GM21423 (cell line): Measurements from ENCODE around the gene SOD1.

Experiments used
- ATAC-seq: cut with Tn5 transposase; IDR thresholded peaks from one replicate; pipeline ENCODE4 v1.9.1; 2021; ENCODE audit warnings: mild to moderate bottlenecking, moderate library complexity; ENCODE audit not compliant: unreplicated experiment

The SOD1 gene

GRCh38 chr21:31678478-31678877, 19.0 kb downstream of the SOD1 start:
- no peak for ATAC-seq

- no peak for ATAC-seq
Measured at GRCh38 chr21:31682620-31683019, 23.1 kb downstream of the SOD1 start.

- ATAC-seq = no peak
Measured at GRCh38 chr21:31683029-31683428, 23.5 kb downstream of the SOD1 start.

- no peak for ATAC-seq
Measured at GRCh38 chr21:31684918-31685317, 25.4 kb downstream of the SOD1 start.

DNA sequence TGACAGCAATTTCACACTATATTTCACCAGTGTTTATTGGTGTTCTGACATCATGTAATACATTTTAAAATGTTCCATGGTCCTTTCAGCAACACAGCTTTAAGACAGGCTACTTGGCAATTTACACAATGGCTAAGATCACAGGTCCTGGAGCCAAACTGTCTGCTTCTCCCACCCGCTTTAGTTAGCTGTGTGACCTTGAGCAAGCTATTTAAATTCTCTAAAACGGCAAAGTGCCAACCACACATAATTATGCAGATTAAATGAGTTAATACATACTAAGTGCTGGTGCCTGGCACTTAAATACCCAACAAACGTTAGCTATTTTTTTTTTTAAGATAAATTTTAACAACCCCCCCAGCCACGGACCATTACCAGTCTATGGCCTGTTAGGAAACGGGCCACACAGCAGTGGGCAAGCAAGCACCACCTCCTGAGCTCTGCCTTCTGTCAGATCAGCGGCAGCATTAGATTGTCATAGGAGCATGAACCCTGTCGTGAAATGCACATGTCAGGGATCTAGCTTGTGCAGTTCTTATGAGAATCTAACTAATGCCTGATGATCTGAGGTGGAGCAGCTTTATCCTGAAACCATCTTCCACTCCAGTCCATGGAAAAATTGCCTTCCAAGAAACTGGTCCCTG, 26.9 kb downstream of the SOD1 start:
- no peak for ATAC-seq

DNA sequence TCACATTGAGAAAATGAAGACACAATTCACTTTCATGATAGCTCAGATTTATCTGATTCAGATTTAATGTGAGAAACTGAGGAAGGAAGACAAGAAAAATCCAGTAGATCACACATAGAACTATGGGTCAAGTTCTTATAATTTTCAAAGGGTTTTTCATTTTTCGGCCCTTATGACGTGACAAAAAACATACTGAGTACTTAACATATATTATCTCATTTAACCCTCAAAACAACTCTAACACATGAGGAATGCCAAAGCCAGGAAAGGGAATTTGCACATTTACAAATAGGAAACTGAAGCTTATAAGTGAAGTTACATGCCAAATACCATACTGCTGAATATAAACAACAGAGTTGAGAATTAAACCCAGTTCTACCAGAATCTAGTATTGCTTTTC, 27.6 kb downstream of the SOD1 start:
- ATAC-seq = no peak

- ATAC-seq = no peak
Measured at GRCh38 chr21:31688603-31689368, 29.3 kb downstream of the SOD1 start.

DNA sequence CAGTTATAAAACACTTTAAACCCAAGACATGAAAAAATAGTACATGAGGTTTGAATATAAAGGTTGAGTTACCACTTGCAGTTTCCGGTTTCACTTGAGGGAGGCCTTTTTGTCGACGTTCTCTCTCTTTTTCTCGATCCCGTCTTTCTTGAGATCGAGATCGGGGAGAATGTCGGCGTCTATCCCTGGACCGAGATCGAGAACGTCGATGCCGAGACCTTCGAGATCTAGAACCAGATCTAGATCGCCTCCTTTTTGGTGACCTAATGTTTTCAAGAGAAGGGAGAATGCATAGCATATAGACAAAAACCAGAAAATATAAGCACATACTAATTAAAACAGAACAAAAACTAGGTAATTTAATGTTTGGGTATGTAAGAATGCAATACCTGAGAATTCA, 33.7 kb downstream of the SOD1 start:
- no peak for ATAC-seq

- no peak for ATAC-seq
Measured at GRCh38 chr21:31696424-31696823, 36.9 kb downstream of the SOD1 start.

- ATAC-seq = no peak
Measured at GRCh38 chr21:31698461-31698860, 39.0 kb downstream of the SOD1 start.

GRCh38 chr21:31700040-31700439, 40.5 kb downstream of the SOD1 start:
- ATAC-seq = no peak

DNA sequence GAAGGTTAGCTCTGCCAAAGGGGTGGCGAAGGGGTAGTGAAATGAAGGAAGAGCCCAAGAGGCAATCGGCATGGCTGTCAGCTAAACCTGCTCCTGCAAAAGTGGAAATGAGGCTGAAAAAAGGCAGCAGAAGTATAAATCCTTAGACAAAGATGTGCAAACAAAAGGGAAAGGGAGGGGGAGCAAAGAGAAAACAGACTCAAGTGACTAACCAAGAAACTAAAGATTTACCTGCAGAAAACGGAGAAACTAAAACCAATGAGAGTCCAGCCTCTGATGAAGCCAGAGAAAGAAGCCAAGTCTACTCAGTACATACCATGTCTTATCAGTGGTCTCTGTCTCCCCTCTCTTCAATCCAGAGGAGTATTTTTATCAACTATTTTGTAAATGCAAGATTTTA, 47.1 kb downstream of the SOD1 start:
- ATAC-seq = no peak

DNA sequence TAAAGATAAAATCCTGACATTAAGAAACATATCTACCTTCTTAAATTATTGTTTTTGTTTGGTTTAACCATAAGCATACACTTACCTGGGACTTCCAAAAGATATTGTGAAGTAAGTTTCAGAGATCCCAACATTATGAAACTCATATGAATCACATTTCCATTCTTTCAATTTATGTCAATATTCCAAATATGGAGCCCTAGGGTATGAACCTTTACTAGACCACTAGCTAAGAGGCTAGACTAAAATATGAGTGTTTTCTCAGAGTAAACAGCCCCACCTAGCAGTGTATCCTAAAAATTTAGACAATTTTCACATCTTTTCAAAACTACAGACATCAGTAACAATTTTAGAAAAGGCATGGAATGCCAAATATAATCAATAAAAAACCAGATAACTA, 48.0 kb downstream of the SOD1 start:
- ATAC-seq = no peak

GRCh38 chr21:31708541-31708940, 49.0 kb downstream of the SOD1 start:
- no peak for ATAC-seq

- no peak for ATAC-seq
Measured at GRCh38 chr21:31710586-31710985, 51.1 kb downstream of the SOD1 start.

DNA sequence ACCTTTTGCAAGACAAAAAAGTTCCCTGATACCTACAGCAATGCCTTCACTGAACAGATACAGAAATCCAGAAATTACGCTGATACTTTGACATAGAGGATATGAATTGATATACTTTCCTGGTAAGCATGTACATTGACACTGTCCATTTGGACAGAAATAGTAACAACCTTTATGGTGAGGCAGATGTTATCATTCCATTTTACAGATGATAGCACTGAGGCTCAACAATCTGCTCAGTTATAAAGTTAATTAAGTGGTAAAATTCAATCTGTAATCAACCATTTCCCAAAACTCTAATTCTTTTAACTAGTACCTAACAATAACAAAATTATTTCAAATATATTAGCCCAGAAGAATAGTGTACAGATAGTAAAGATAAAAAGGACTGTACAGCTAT, 51.8 kb downstream of the SOD1 start:
- no peak for ATAC-seq

GRCh38 chr21:31711745-31712285, 52.3 kb downstream of the SOD1 start:
- no peak for ATAC-seq

DNA sequence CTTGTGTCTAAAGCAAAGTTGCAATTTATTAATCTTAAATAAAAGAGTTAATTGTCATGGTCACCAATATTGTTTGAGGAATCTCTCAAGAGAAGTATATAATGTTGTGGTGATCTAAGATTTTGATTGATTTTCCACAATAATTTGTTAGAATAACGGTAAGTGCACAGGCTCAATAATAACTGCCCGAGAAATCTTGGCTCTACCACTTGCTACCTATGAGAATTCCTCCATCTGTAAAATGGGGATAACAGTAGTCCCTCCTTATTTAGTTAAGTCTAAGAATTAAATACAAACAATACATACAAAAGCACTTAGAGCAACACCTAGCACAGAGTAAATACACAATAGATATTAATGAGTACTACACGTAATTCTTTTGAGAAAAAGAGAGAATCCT, 53.6 kb downstream of the SOD1 start:
- ATAC-seq = no peak

GRCh38 chr21:31713973-31714740, 54.7 kb downstream of the SOD1 start:
- ATAC-seq = no peak

DNA sequence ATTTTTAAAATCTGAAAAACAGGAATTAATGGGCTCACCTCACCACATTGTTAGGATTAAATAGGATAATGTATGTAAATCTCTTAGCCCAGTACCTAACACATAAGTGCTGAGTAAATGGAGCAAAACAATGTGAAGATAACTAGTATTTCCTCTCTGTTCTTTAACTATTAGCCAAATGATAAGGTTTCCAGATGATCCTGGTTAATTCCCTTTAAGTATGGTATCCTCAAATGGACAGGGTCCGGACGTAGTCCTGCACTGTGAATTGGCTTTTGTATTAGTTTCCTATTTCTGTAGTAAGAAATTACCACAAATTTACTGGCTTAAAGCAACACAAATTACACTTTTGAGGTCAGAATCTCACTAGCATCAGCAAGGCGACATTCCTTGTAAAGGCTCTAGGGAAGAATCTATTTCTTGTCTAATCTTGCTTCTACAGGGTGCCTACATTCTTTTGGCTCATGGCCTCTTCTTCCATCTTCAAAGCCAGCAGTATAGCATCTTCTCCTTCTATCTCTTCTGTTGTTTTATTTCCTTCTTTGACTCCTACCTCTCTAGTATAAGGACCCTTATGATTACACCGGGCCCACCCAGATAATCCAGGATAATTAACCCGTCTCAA, 55.4 kb downstream of the SOD1 start:
- ATAC-seq = no peak

DNA sequence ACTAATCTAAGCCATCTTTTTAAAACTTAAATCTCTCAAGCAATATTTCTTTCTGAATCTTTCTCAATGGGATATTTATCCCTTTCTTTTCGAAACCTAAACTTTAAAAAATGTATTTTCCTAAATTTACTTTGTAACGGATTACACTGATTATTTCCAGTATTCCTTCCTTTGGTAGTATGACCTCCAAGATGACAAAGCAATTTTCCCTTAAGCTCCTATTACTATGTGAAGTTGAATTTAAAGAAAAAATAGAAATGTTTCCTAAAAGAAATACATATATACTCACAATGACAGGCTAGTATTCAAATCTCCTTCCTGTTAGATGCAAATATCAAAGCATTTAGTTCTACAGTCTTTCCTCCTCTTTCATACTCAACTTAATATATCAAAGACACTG, 56.6 kb downstream of the SOD1 start:
- ATAC-seq = no peak
